Panc1 (cell line): Measurements from ENCODE around the gene TAS2R60. TPM values are rescaled to one million over a fixed set of nuclear protein-coding genes. Genes with fewer than 3 reads are reported as not detected.

Source experiments
- ATAC-seq: fragments of 200-7000 bp; cut with Tn5 transposase; 2 replicates; pipeline ENCODE4 v1.9.1; 2020; ENCODE audit warnings: mild to moderate bottlenecking, moderate library complexity
- BruUV-seq: library from RNA; stranded (reverse); fragments of 400-500 nt; replicated peaks from 2 replicates; lab custom pipeline; 2021; lab: Mats Ljungman, UMichigan
- CTCF ChIA-PET: fragments of 300-600 bp; sonication (Branson Sonifier 250); formaldehyde crosslinking; loops from one replicate; lab custom pipeline; 2022; ENCODE audit warnings: antibody characterized with exemption; lab: Charles Lee
- POLR2A ChIA-PET: fragments of 300-600 bp; sonication (Branson Sonifier 250); formaldehyde crosslinking; loops from one replicate; lab custom pipeline; 2022; ENCODE audit warnings: antibody characterized with exemption; lab: Charles Lee
- DNase-seq: peaks from one replicate; pipeline ENCODE4 v3.0.0-alpha.2; 2010; ENCODE audit warnings: low read depth, low spot score
- H3K27ac ChIP-seq: 2 replicates; pipeline ENCODE4 v1.5.1; 2011; ENCODE audit warnings: mild to moderate bottlenecking, low read length, inconsistent platforms
- H3K27me3 ChIP-seq: fragments of 200-500 bp; sonication (Bioruptor generic); 2 replicates; pipeline ENCODE4 v1.6.0; 2014; ENCODE audit warnings: low read length, inconsistent platforms; ENCODE audit not compliant: control insufficient read depth, insufficient read depth
- H3K36me3 ChIP-seq: fragments of 200-500 bp; sonication (Bioruptor generic); 2 replicates; pipeline ENCODE4 v1.5.1; 2014; ENCODE audit warnings: inconsistent platforms, mild to moderate bottlenecking, low read length, moderate library complexity; ENCODE audit not compliant: control insufficient read depth, insufficient read depth
- H3K4me1 ChIP-seq: 2 replicates; pipeline ENCODE4 v1.5.1; 2011; ENCODE audit warnings: inconsistent platforms, mild to moderate bottlenecking, low read length, moderate library complexity; ENCODE audit not compliant: control insufficient read depth, insufficient read depth
- H3K4me3 ChIP-seq, 2 experiments: 2 replicates each; pipeline ENCODE4 v1.5.1; 2011 to 2012; ENCODE audit warnings: low read depth in 2 of 2, low read length in 2 of 2, mild to moderate bottlenecking in 2 of 2, inconsistent platforms in 1 of 2, moderate library complexity in 1 of 2
- H3K9me3 ChIP-seq: fragments of 200-500 bp; sonication (Bioruptor generic); 2 replicates; pipeline ENCODE4 v1.5.1; 2014; ENCODE audit warnings: low read depth, mild to moderate bottlenecking, inconsistent platforms, low read length, moderate library complexity; ENCODE audit not compliant: control insufficient read depth, insufficient read depth
- CTCF ChIP-seq: fragments of 450-650 bp; IDR thresholded peaks from 2 replicates; pipeline ENCODE4 v1.5.1; 2017; ENCODE audit warnings: mild to moderate bottlenecking
- POLR2AphosphoS5 ChIP-seq: IDR thresholded peaks from 2 replicates; pipeline ENCODE4 v1.6.1; 2012; ENCODE audit warnings: mild to moderate bottlenecking, low read depth, low read length, moderate library complexity
- REST ChIP-seq, 2 experiments: IDR thresholded peaks; 2 replicates each; pipeline ENCODE4 v1.6.1; 2011 to 2012; ENCODE audit warnings: low read depth in 2 of 2, control low read depth in 1 of 2, low read length in 1 of 2, mild to moderate bottlenecking in 1 of 2, moderate library complexity in 1 of 2; ENCODE audit not compliant: insufficient read depth in 1 of 2
- SIN3A ChIP-seq: IDR thresholded peaks from 2 replicates; pipeline ENCODE4 v1.6.1; 2012; ENCODE audit warnings: low read depth, mild to moderate bottlenecking, low read length, moderate library complexity, borderline replicate concordance; ENCODE audit not compliant: insufficient read depth
- TCF7L2 ChIP-seq: IDR thresholded peaks from 2 replicates; pipeline ENCODE4 v1.6.1; 2011; ENCODE audit warnings: mild to moderate bottlenecking, low read depth, low read length, inconsistent platforms
- in situ Hi-C: cut with HindIII; loops from 2 replicates; pipeline ENCODE4 v1.10.0; 2016; ENCODE audit warnings: low sequenced_read_pairs, low pct_unique_long_range_greater_than_20kb
- intact Hi-C: fragments of 100-400 bp; cut with micrococcal nuclease; formaldehyde crosslinking; loops from one replicate; pipeline ENCODE4 v1.10.0; 2022; ENCODE audit not compliant: unreplicated experiment
- total RNA-seq: library from RNA; stranded (reverse); gene quantifications from one replicate; pipeline ENCODE4 v1.2.1, GENCODE V29; 2021; ENCODE audit not compliant: unreplicated experiment

Gene TAS2R60
- total RNA-seq, 1 experiment from 2014 or later, result not detected

DNA sequence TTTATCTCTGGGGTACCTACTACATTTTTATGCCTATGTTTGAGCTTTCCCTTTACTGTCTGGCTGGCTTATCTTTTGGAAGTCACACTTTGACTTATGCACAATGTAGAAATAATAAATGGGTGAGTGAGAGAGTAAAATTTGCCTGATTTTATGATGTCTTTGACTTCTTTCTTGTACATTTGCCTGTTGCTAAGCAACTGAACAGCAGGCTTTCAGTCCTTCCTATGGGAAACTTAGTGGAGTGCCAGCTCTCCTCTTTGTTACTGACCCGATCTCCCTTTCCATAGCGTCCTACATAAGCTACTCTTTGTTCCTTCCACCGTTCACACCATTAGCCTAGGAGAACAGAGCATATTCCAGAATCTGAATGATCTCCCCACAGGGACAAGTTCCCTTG is 4.2 kb downstream of the TAS2R60 start:
- no peak for TF ChIP-seq SIN3A
- H3K36me3 ChIP-seq, result no peaks in the 10 kb centered on the region
- H3K27me3 ChIP-seq, result peaks cover 6% of the 10 kb centered on the region
- ATAC-seq (no peak), DNase-seq (no peak)
- ChIA-PET POLR2A (no interaction called here), CTCF (no interaction called here)
- H3K4me1 ChIP-seq, result no peaks in the 10 kb centered on the region
- no TSS peak for BruUV-seq
- intact Hi-C loops, result no loop called here
- no peak overlapping the region for H3K27ac ChIP-seq
- H3K9me3 ChIP-seq, result no peaks in the 10 kb centered on the region
- in situ Hi-C loops, result no loop called here
- H3K4me3 ChIP-seq, result no peak overlapping the region

GRCh38 chr7:143448429-143448828 is 5.2 kb downstream of the TAS2R60 start:
- intact Hi-C loops, result no loop called here
- no peak for ATAC-seq
- peaks cover 6% of the 10 kb centered on the region for H3K27me3 ChIP-seq
- no peaks in the 10 kb centered on the region for H3K4me1 ChIP-seq
- no peaks in the 10 kb centered on the region for H3K9me3 ChIP-seq
- BruUV-seq, result no TSS peak
- no peak overlapping the region for H3K27ac ChIP-seq
- TF ChIP-seq TCF7L2, result no peak
- no peak for TF ChIP-seq CTCF
- no peak for TF ChIP-seq SIN3A
- no peak for TF ChIP-seq REST (IDR thresholded peaks at IDR 0.05; ENCODE audit: insufficient read depth in 1 of 2, low read depth in 2 of 2, low read length in 1 of 2)
- no peak for TF ChIP-seq POLR2AphosphoS5
- POLR2A ChIA-PET, result no interaction called here
- no peaks in the 10 kb centered on the region for H3K36me3 ChIP-seq
- in situ Hi-C loops, result no loop called here
- no peak for DNase-seq
- CTCF ChIA-PET, result no interaction called here
- H3K4me3 ChIP-seq, result no peak overlapping the region

GRCh38 chr7:143449793-143450192 is 6.5 kb downstream of the TAS2R60 start:
- ATAC-seq (no peak), DNase-seq (no peak)
- BruUV-seq, result no TSS peak
- in situ Hi-C loops (no loop called here), intact Hi-C loops (no loop called here)
- Histone ChIP-seq H3K27ac (no peak overlapping the region), H3K9me3 (no peaks in the 10 kb centered on the region), H3K4me1 (no peaks in the 10 kb centered on the region), H3K4me3 (no peak overlapping the region), H3K36me3 (no peaks in the 10 kb centered on the region), H3K27me3 (peaks cover 6% of the 10 kb centered on the region)
- ChIA-PET CTCF (no interaction called here), POLR2A (no interaction called here)
- TF ChIP-seq SIN3A (no peak), CTCF (no peak), POLR2AphosphoS5 (no peak), REST (IDR thresholded peaks at IDR 0.05; ENCODE audit: insufficient read depth in 1 of 2, low read depth in 2 of 2, low read length in 1 of 2) (no peak), TCF7L2 (no peak)
